Heart left ventricle (tissue), 13 donors: ENCODE data around the gene CLDN1.

Source experiments
- CTCF ChIP-seq, 12 donors: fragments of 200-600 bp; sonication (generic) in 4 of 12; IDR thresholded peaks; one replicate each; pipeline versions ENCODE4 v1.5.0 to v1.8.0; 2018 to 2022; ENCODE audit warnings: antibody characterized with exemption in 12 of 12, mild to moderate bottlenecking in 5 of 12
- POLR2A ChIP-seq, 2 donors: fragments of 450-650 bp; IDR thresholded peaks; one replicate each; pipeline ENCODE4 v1.6.1; 2017; ENCODE audit warnings: antibody characterized with exemption in 2 of 2, mild to moderate bottlenecking in 2 of 2, moderate library complexity in 2 of 2
- donor health status: ischemic (EF 13 %, LVEDD 7.1; RV severe dilation, severe dysfunction).
- donor health status: DM: no; HTN: yes; CAD: no.
- donor health status: DM: no; HTN: no; CAD: no.
- donor health status: ischemic (EF 25% LVEDD 6.9; RV normal size, moderate dysfunction).
- donor health status: ischemic (EF 25% LVEDD 5.7; RV mildly dilated, moderate dysfunction).
- donor health status: ischemic (EF 35%, LVEDD 5.7; RV mildly dilated, moderate dysfunction).
- donor health status: nonischemic (EF 11% LVEDD 7.7; RV severe dilation, severe dysfunction).
- donor health status: DM: yes; HTN: yes; CAD: no.
- donor health status: PGD.
- donor health status: ischemic (EF 29% LVEDD 5.4; RV normal size, mild dysfunction).
- donor health status: nonischemic (EF 23%, LVEDD 6.1; RV moderate dilation, normal function).

- TF ChIP-seq CTCF (IDR thresholded peaks at IDR 0.05), result no peak
- TF ChIP-seq POLR2A (IDR thresholded peaks at IDR 0.05), result no peak
Observed at GRCh38 chr3:190306026-190306425, 16.2 kb downstream of the CLDN1 start.
